Measurements from ENCODE around the gene TKFC.

- TF ChIP-seq CTCF (IDR thresholded peaks at IDR 0.05) (no peak), POLR2AphosphoS5 (IDR thresholded peaks at IDR 0.05) (no peak), POLR2A (IDR thresholded peaks at IDR 0.05) (no peak), EP300 (IDR thresholded peaks at IDR 0.05) (no peak)
Measured at GRCh38 chr11:61352038-61352437, 19.0 kb downstream of the TKFC start.
